Measurements from ENCODE around the gene EML6.
A peak's percentile ranks its signal among the peaks of the same experiment; 100 is the strongest.

EML6 gene

GRCh38 chr2:55001716-55002115 lies 278.3 kb downstream of the EML6 start:
- peaks cover 24% of the 10 kb centered on the region for H3K4me1 ChIP-seq (ENCODE audit: low read length)
- no peaks in the 10 kb centered on the region for H3K27me3 ChIP-seq (ENCODE audit: low read depth, low read length)
- no peak overlapping the region for H3K27ac ChIP-seq (ENCODE audit: low read length)
- no peaks in the 10 kb centered on the region for H3K9me3 ChIP-seq (ENCODE audit: insufficient read depth, low read length)
- no peak overlapping the region for H3K4me3 ChIP-seq (ENCODE audit: low read length)
- no peak overlapping the region for H3K9ac ChIP-seq (ENCODE audit: low read length)
- H2AFZ ChIP-seq (ENCODE audit: low read depth, low read length) = no peak overlapping the region
- no peak overlapping the region for H3K4me2 ChIP-seq (ENCODE audit: low read length)
- H3K79me2 ChIP-seq (ENCODE audit: low read length) = peaks cover 53% of the 10 kb centered on the region
- peaks cover 54% of the 10 kb centered on the region for H4K20me1 ChIP-seq (ENCODE audit: insufficient read depth, low read length)
- H3K36me3 ChIP-seq (replicated peaks; ENCODE audit: low read depth, low read length) = no peaks in the 10 kb centered on the region
- TF ChIP-seq EZH2phosphoT487 (IDR thresholded peaks at IDR 0.05; ENCODE audit: low read depth) (no peak), CTCF (IDR thresholded peaks at IDR 0.05; ENCODE audit: low read depth, low read length) (no peak)

- H3K4me1 ChIP-seq (ENCODE audit: low read length) = peaks cover 13% of the 10 kb centered on the region
- H3K4me3 ChIP-seq (ENCODE audit: low read length) = no peak overlapping the region
- no peak overlapping the region for H3K4me2 ChIP-seq (ENCODE audit: low read length)
- no peak overlapping the region for H2AFZ ChIP-seq (ENCODE audit: low read depth, low read length)
- peaks cover 63% of the 10 kb centered on the region for H3K79me2 ChIP-seq (ENCODE audit: low read length)
- H3K36me3 ChIP-seq (replicated peaks; ENCODE audit: low read depth, low read length) = no peaks in the 10 kb centered on the region
- no peak overlapping the region for H3K9ac ChIP-seq (ENCODE audit: low read length)
- H3K27me3 ChIP-seq (ENCODE audit: low read depth, low read length) = no peaks in the 10 kb centered on the region
- no peaks in the 10 kb centered on the region for H3K9me3 ChIP-seq (ENCODE audit: insufficient read depth, low read length)
- peaks cover 45% of the 10 kb centered on the region for H4K20me1 ChIP-seq (ENCODE audit: insufficient read depth, low read length)
- TF ChIP-seq CTCF (IDR thresholded peaks at IDR 0.05; ENCODE audit: low read depth, low read length) = no peak
- no peak for TF ChIP-seq EZH2phosphoT487 (IDR thresholded peaks at IDR 0.05; ENCODE audit: low read depth)
- no peak overlapping the region for H3K27ac ChIP-seq (ENCODE audit: low read length)
These were observed 280.5 kb downstream of the EML6 start for GRCh38 chr2:55003706-55004639.

- Histone ChIP-seq H3K79me2 (ENCODE audit: low read length) (peaks cover 72% of the 10 kb centered on the region), H3K36me3 (replicated peaks; ENCODE audit: low read depth, low read length) (no peaks in the 10 kb centered on the region), H3K27me3 (ENCODE audit: low read depth, low read length) (no peaks in the 10 kb centered on the region), H3K9me3 (ENCODE audit: insufficient read depth, low read length) (no peaks in the 10 kb centered on the region), H3K4me1 (ENCODE audit: low read length) (peaks cover 20% of the 10 kb centered on the region), H2AFZ (ENCODE audit: low read depth, low read length) (no peak overlapping the region), H3K27ac (ENCODE audit: low read length) (no peak overlapping the region), H3K4me2 (ENCODE audit: low read length) (no peak overlapping the region), H3K9ac (ENCODE audit: low read length) (no peak overlapping the region), H4K20me1 (ENCODE audit: insufficient read depth, low read length) (peaks cover 45% of the 10 kb centered on the region), H3K4me3 (ENCODE audit: low read length) (no peak overlapping the region)
- TF ChIP-seq CTCF (IDR thresholded peaks at IDR 0.05; ENCODE audit: low read depth, low read length) (no peak), EZH2phosphoT487 (IDR thresholded peaks at IDR 0.05; ENCODE audit: low read depth) (no peak)
These were observed 282.8 kb downstream of the EML6 start for GRCh38 chr2:55006306-55006705.

- Histone ChIP-seq H3K27me3 (ENCODE audit: low read depth, low read length) (no peaks in the 10 kb centered on the region), H3K4me3 (ENCODE audit: low read length) (peak overlapping the region; percentile 71), H3K4me1 (ENCODE audit: low read length) (peaks cover 30% of the 10 kb centered on the region), H3K9me3 (ENCODE audit: insufficient read depth, low read length) (no peaks in the 10 kb centered on the region), H3K27ac (ENCODE audit: low read length) (no peak overlapping the region), H2AFZ (ENCODE audit: low read depth, low read length) (no peak overlapping the region), H3K79me2 (ENCODE audit: low read length) (peaks cover 63% of the 10 kb centered on the region), H3K4me2 (ENCODE audit: low read length) (peak overlapping the region; percentile 84), H4K20me1 (ENCODE audit: insufficient read depth, low read length) (peaks cover 58% of the 10 kb centered on the region), H3K9ac (ENCODE audit: low read length) (peak overlapping the region; percentile 27), H3K36me3 (replicated peaks; ENCODE audit: low read depth, low read length) (no peaks in the 10 kb centered on the region)
- TF ChIP-seq EZH2phosphoT487 (IDR thresholded peaks at IDR 0.05; ENCODE audit: low read depth) (no peak), CTCF (IDR thresholded peaks at IDR 0.05; ENCODE audit: low read depth, low read length) (no peak)
These were observed 286.0 kb downstream of the EML6 start for GRCh38 chr2:55009277-55010060.
